HL-60/S4 treated with phorbol 12-myristate 13-acetate at 8.2 ng/mL for 4 days and 3 days (cell line): ENCODE measurements around the gene SLC25A44.
"Not testable (repeated sequence)": the region's sequence is repeated elsewhere in the genome, so short reads cannot be mapped to it uniquely, and the experiment has no call there.

Experiments
- in situ Hi-C: fragments of 300-500 bp; cut with MboI; formaldehyde crosslinking; loops from 2 replicates; pipeline ENCODE4 v1.15.0; 2022; ENCODE audit warnings: low sequenced_read_pairs

Gene SLC25A44

DNA sequence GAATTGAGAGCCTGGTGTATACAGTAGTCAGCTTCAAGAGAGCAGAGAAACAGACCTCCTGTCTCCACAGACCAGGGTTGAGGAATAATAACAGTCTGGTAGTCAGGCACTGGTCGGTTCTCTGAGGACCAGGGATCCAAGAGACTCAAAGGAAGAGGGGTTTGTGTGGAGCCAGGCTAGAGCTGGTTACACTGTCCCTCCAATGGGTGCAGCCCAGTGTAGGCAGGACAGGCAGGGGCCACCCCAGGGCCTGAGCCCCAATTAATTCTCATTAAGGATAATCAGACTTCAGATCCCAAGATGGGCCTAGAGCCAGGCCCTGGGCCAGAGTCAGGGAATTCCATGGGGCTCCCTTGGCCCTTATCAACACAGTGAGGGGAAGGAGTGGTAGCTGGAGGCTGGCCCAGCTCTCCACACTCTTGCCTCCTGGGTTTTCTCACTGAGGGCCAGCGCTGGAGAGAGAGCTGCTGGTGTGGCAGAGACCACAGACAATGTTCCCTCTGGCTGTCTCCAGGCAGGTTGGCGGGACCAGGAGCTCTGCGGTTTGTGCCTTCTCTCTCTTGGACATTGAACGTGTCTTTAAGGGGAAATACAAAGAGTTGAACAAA, 31.4 kb upstream of the SLC25A44 start:
- in situ Hi-C loops = no loop called here

DNA sequence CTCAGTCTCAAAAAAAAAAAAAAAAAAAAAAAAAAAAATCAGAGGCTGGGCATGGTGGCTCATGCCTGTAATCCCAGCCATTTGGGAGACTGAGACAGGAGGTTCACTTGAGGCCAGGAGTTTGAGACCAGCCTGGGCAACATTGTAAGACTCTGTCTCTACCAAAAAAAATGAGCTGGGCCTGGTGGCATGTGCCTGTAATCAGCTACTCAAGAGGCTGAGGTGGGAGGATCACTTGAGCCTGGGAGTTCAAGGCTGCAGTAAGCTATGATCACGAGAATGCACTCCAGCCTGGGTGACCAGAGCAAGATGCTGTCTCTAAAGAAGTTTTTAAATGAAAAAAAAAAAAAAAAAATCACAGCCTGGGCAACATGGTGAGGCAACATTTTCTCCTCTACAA, 30.2 kb upstream of the SLC25A44 start:
- in situ Hi-C loops = no loop called here

DNA sequence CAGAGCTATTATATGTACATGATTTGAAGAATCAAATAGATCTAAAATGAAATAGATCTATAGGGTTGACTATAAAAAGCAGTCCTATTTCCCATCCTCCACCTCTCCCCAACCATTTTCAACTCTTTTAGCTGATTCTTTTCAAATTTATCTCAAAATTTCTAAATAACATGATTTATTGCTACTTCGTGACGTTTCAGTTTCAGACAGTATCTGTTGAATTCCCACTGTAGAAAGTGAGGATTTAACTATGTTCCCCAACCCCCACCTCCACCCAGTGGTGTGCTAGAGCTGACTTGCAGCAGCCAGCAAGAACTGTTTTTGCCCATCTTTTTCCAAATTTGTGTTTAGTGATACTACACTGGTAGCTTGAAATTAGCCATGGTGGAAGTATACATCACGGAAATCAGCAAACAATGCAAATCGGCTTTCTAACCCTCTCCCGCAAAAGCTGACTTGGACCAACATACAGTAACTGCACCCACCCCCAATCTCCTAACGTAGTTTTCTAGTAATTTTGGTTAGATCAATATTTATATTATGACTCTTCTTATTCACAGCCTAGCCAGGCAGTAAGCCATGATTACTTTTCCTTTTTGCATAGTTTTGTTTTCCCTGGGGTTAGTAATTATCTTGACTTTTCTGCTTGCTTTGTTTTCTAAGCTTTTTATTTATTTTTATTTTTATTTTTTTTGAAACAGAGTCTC, 29.6 kb upstream of the SLC25A44 start:
- in situ Hi-C loops = no loop called here

- in situ Hi-C loops = no loop called here
Observed at GRCh38 chr1:156165083-156165482, 28.8 kb upstream of the SLC25A44 start.

DNA sequence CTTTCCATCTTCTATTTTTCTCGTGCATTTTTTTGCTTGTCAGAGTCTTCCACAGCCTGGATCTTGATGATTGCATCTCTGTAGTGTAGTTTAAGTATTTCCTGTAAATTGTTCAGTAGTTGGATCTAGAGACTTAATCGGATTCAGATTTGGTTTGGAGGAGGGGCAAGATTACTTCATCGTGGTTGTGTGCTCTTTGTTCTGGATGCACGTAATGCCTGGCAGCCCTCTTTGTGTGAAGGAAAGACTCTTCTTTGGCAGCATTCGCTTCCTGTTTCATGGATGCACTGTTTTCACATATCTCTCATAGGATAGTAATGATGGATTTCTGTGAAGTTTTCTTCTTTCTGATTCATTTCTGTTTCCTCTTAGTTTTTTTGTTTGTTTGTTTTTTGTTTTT, 26.4 kb upstream of the SLC25A44 start:
- in situ Hi-C loops = no loop called here

- in situ Hi-C loops = no loop called here
Observed at GRCh38 chr1:156172696-156173470, 21.0 kb upstream of the SLC25A44 start.

DNA sequence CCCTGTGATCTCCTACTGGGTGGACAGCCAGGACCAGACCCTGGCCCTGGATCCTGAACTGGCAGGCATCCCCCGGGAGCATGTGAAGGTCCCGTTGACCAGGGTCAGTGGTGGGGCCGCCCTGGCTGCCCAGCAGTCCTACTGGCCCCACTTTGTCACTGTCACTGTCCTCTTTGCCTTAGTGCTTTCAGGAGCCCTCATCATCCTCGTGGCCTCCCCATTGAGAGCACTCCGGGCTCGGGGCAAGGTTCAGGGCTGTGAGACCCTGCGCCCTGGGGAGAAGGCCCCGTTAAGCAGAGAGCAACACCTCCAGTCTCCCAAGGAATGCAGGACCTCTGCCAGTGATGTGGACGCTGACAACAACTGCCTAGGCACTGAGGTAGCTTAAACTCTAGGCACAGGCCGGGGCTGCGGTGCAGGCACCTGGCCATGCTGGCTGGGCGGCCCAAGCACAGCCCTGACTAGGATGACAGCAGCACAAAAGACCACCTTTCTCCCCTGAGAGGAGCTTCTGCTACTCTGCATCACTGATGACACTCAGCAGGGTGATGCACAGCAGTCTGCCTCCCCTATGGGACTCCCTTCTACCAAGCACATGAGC, 17.2 kb upstream of the SLC25A44 start:
- in situ Hi-C loops = no loop called here

- in situ Hi-C loops = no loop called here
Observed at GRCh38 chr1:156177919-156178654, 15.8 kb upstream of the SLC25A44 start.

DNA sequence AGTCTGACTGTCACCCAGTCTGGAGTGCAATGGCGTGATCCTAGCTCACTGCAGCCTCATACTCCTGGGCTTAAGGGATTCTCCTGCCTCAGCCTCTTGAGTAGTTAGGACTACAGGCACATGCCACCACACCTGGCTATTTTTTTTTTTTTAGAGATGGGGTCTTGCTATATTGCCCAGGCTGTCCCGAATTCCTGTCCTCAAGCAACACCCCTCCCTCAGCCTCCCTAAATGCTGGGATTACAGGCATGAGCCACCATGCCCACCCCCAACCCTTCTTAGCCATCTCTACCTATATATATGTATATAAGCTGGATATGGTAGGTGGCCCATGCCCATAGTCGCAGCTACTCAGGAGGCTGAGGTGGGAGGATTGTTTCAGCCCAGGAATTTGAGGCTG, 13.4 kb upstream of the SLC25A44 start:
- in situ Hi-C loops = no loop called here

GRCh38 chr1:156181391-156181924, 12.4 kb upstream of the SLC25A44 start:
- in situ Hi-C loops = not testable (repeated sequence)

GRCh38 chr1:156182010-156182779, 11.7 kb upstream of the SLC25A44 start:
- in situ Hi-C loops = not testable (repeated sequence)

DNA sequence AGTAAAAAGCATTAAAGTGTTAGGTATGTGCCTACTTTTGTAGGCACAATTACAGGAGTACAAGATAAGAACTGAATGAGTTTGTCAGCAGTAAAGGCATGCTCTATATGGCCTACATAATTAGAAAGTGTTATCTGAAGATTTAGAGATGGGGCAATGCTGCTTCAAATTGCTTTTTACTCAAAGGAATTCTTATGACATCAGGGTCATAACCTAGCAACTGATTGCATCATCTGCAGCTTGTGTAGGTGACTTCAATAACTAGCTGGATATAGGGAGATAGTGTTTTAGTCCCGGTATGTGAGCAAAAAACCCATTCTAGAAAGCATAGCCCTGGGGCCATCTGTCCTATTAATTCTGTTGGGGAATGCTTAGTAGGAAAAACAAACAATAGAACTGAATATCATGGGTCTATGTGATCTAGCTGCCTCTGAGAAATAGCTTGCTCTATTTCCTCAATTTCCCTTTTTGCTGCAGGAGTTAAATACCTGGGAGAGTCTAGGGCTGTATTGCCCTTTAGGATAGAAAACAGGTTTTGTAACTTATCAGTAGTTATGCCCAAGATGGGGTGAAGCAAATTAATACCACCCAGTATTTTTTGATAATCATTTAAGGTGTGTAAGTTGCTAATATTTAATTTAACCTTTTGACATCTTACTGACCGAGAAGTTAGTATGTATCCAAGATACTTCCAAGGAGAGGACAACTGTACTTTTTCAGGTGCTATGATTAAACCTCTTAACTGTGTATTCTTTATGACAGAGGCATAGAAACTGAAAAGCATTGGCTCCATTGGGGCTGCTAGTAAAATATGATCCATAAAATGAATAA, 7.3 kb upstream of the SLC25A44 start:
- in situ Hi-C loops = not testable (repeated sequence)

GRCh38 chr1:156190265-156190664, 3.6 kb upstream of the SLC25A44 start:
- in situ Hi-C loops = not testable (repeated sequence)

GRCh38 chr1:156191292-156191964, 2.5 kb upstream of the SLC25A44 start:
- in situ Hi-C loops = no loop called here

DNA sequence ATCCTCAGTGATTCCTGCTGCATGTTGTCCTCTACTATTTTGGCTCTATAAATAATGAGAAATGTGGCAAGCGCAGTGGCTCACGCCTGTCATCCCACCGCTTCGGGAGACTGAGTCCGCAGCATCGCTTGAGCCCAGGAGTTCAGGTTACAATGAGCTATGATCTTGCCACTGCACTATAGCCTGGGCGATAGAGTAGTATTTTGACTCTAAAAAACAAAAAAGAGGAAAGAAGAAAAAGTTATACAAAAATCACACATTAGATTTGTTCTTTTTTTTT, 756 bp upstream of the SLC25A44 start:
- in situ Hi-C loops = no loop called here

- in situ Hi-C loops = no loop called here
Observed at GRCh38 chr1:156194300-156194652, 372 bp downstream of the SLC25A44 start.

DNA sequence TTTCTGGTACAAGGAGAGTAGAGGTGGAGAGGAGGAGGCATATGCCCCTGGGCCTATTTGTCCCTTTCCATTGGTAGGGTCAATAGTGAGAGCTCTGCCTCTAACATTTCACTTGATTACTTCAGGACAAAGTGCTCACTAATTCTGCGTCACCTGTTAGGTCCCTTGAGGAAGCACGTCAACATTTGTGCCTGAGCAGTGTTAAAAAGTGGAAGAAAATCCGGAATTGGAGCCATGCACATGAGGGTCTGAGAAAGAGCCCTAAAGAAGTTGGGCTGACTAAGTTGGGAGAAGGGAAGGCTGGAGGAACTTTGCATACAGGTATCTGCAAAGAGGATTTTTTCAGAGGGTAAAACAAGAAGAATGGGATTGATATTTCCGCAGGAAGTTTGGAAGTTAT, 1.9 kb downstream of the SLC25A44 start:
- in situ Hi-C loops = no loop called here

GRCh38 chr1:156196445-156196844, 2.5 kb downstream of the SLC25A44 start:
- in situ Hi-C loops = no loop called here

DNA sequence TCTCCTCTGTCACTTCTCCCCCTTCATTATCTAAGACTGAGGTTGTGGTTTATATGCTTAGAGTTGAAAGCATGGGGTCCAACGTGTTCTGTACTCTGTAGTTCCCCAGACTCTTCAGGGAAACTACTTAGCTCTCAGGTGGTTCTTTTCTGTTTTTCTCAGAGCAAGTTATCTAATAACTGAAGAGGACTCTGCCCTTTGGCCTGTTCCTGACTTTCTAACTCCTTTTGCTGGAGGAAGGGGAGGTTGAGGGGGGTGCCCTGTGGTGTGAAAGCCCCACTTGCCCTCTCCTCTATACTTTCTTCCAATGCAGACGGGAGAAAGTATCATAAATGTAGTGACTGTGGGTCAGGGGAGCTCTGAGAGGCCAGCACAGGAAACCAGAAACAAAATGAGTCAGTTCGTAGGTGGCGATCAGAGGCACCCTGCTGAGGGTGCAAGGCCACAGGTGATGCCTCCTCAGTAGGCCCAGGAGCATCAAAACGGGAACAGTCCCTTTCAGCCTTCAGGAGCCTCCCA, 5.0 kb downstream of the SLC25A44 start:
- in situ Hi-C loops = no loop called here
